Measurements from ENCODE around the gene NTN5.

DNA sequence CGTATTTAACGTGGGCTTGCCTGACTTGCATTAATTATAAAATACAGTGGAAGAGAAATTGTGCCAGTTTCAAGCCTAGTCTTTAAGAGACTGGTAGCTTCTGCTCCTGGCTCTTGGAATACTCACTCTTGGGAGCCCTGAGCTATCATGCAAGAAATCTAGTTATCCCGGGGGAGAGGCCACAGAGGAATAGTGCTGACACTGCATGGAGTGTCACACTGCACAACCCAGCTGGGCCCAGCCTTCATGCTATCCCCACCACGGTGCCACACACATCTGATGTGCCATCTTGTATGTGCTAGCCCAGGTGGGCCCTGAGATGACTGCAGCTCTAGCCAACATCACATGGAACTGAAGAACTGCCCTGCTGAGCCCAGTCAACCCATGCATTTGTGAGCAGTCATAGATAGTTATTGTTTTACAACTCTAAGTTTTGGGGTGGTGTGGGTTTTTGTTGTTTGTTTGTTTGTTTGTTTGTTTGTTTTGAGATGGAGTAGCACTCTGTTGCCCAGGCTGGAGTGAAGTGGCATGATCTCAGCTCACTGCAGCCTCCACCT lies 38.4 kb upstream of the NTN5 start:
- no peak for TF ChIP-seq EGR1 (IDR thresholded peaks at IDR 0.05; ENCODE audit: borderline replicate concordance in 1 of 2, low read depth in 2 of 2, low read length in 2 of 2)
- TF ChIP-seq JUNB (IDR thresholded peaks at IDR 0.05) = no peak
- TF ChIP-seq, protein P1, sequence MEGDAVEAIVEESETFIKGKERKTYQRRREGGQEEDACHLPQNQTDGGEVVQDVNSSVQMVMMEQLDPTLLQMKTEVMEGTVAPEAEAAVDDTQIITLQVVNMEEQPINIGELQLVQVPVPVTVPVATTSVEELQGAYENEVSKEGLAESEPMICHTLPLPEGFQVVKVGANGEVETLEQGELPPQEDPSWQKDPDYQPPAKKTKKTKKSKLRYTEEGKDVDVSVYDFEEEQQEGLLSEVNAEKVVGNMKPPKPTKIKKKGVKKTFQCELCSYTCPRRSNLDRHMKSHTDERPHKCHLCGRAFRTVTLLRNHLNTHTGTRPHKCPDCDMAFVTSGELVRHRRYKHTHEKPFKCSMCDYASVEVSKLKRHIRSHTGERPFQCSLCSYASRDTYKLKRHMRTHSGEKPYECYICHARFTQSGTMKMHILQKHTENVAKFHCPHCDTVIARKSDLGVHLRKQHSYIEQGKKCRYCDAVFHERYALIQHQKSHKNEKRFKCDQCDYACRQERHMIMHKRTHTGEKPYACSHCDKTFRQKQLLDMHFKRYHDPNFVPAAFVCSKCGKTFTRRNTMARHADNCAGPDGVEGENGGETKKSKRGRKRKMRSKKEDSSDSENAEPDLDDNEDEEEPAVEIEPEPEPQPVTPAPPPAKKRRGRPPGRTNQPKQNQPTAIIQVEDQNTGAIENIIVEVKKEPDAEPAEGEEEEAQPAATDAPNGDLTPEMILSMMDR (IDR thresholded peaks at IDR 0.05 in 2 of 3, conservative IDR thresholded peaks at IDR 0.05 in 1 of 3; ENCODE audit: control insufficient read depth in 2 of 3, extremely low read depth in 1 of 3, insufficient read depth in 1 of 3, low read depth in 3 of 3, low read length in 3 of 3) = no peak
- TF ChIP-seq TCF3 (IDR thresholded peaks at IDR 0.05; ENCODE audit: borderline replicate concordance, insufficient read depth, low read depth, low read length) = no peak
- TF ChIP-seq, protein P2, sequence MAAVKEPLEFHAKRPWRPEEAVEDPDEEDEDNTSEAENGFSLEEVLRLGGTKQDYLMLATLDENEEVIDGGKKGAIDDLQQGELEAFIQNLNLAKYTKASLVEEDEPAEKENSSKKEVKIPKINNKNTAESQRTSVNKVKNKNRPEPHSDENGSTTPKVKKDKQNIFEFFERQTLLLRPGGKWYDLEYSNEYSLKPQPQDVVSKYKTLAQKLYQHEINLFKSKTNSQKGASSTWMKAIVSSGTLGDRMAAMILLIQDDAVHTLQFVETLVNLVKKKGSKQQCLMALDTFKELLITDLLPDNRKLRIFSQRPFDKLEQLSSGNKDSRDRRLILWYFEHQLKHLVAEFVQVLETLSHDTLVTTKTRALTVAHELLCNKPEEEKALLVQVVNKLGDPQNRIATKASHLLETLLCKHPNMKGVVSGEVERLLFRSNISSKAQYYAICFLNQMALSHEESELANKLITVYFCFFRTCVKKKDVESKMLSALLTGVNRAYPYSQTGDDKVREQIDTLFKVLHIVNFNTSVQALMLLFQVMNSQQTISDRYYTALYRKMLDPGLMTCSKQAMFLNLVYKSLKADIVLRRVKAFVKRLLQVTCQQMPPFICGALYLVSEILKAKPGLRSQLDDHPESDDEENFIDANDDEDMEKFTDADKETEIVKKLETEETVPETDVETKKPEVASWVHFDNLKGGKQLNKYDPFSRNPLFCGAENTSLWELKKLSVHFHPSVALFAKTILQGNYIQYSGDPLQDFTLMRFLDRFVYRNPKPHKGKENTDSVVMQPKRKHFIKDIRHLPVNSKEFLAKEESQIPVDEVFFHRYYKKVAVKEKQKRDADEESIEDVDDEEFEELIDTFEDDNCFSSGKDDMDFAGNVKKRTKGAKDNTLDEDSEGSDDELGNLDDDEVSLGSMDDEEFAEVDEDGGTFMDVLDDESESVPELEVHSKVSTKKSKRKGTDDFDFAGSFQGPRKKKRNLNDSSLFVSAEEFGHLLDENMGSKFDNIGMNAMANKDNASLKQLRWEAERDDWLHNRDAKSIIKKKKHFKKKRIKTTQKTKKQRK (IDR thresholded peaks at IDR 0.05; ENCODE audit: low read depth, low read length) = no peak
- no peak for TF ChIP-seq ZNF622 (IDR thresholded peaks at IDR 0.05)
- TF ChIP-seq, protein P3, sequence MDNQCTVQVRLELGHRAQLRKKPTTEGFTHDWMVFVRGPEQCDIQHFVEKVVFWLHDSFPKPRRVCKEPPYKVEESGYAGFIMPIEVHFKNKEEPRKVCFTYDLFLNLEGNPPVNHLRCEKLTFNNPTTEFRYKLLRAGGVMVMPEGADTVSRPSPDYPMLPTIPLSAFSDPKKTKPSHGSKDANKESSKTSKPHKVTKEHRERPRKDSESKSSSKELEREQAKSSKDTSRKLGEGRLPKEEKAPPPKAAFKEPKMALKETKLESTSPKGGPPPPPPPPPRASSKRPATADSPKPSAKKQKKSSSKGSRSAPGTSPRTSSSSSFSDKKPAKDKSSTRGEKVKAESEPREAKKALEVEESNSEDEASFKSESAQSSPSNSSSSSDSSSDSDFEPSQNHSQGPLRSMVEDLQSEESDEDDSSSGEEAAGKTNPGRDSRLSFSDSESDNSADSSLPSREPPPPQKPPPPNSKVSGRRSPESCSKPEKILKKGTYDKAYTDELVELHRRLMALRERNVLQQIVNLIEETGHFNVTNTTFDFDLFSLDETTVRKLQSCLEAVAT (IDR thresholded peaks at IDR 0.05) = no peak
- TF ChIP-seq, protein P4, sequence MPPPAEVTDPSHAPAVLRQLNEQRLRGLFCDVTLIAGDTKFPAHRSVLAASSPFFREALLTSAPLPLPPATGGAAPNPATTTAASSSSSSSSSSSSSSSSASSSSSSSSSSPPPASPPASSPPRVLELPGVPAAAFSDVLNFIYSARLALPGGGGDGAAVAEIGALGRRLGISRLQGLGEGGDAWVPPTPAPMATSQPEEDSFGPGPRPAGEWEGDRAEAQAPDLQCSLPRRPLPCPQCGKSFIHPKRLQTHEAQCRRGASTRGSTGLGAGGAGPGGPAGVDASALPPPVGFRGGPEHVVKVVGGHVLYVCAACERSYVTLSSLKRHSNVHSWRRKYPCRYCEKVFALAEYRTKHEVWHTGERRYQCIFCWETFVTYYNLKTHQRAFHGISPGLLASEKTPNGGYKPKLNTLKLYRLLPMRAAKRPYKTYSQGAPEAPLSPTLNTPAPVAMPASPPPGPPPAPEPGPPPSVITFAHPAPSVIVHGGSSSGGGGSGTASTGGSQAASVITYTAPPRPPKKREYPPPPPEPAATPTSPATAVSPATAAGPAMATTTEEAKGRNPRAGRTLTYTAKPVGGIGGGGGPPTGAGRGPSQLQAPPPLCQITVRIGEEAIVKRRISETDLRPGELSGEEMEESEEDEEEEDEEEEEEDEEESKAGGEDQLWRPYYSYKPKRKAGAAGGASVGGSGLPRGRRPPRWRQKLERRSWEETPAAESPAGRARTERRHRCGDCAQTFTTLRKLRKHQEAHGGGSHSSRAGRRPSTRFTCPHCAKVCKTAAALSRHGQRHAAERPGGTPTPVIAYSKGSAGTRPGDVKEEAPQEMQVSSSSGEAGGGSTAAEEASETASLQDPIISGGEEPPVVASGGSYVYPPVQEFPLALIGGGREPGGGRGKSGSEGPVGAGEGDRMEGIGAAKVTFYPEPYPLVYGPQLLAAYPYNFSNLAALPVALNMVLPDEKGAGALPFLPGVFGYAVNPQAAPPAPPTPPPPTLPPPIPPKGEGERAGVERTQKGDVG (CRISPR knock-in tag; IDR thresholded peaks at IDR 0.05) = no peak
- no peak for TF ChIP-seq POLR2A (IDR thresholded peaks at IDR 0.05; ENCODE audit: low read depth, low read length)

All from GM12878 (cell line).